Endothelial cell of hepatic sinusoid (primary cell): Measurements from ENCODE around the gene ZNF132.

Experiments used
- in situ Hi-C: cut with HindIII; loops from 2 replicates; pipeline ENCODE4 v1.10.0; 2017; ENCODE audit warnings: low sequenced_read_pairs

Gene ZNF132

GRCh38 chr19:58392945-58393724 is 46.8 kb downstream of the ZNF132 start:
- in situ Hi-C loops: no loop called here

GRCh38 chr19:58388175-58388526 is 51.8 kb downstream of the ZNF132 start:
- in situ Hi-C loops: no loop called here

GRCh38 chr19:58387338-58388174 is 52.4 kb downstream of the ZNF132 start:
- in situ Hi-C loops: no loop called here

- in situ Hi-C loops: no loop called here
Measured at GRCh38 chr19:58386576-58387337, 53.2 kb downstream of the ZNF132 start, which contains the start of gene RPS5. TSS of gene RPS5 (plus strand) at chr19:58387269. CDS start at chr19:58388138, 869 bp downstream.

DNA sequence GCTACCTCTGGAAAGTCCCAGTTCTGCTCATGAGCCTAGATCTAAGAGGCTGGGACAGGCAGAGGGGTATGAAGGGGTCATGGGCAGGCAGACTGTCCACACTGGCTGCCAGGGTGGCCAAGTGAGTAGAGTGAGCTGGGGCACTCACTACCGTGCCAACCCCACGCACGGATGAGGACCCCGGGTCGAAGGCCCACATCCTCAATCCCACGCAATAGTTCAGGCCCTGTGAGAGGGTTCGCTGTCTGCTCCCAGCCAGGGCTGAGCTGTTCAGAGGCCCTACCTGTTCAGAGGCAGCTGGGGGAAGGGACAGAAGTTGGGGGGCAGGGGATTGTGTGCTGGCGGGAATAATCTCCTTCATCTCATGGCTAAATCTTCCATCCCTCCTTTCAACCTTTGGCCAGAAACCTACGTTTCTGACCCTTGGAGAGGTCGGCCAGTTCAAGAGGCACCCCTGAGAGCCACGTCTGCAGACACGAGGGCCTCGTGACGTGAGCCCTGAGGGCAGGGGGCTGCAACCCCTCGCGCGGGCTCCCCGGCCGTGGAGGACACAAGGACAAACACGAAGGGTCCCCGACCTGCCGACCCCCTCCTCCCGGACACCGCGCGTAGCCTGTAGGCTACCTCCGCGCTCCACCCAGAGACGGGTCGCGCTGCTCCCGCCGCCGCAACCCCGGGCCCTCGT is 53.9 kb downstream of the ZNF132 start:
- in situ Hi-C loops: no loop called here

DNA sequence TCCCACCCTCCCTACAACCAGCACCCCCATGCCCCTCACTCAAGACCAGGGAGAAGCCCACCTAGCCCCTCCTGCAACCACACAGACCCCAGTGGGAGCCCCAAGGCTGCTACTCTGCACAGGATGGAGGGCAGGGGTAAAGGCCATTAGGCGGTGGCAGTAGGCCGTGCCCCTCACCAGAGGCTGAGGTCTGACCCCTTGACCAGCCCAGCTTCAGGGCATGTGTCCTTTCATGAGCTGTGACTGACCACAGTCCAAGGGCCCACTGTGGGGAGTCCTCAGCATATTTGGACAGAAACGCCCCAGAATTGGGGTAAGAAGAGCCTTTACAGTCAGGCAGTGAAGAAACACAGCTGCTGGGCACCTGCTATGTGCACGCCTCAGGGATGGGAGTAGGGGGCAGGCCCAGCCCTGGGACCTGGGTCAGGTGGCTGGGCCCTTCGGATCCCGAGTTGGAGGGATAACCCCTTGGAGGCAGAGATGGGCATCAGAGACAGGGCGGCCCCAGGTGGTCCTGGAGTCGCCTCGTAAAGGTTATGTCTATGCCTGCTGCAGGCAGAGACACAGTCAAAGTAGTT is 54.6 kb downstream of the ZNF132 start:
- in situ Hi-C loops: no loop called here

DNA sequence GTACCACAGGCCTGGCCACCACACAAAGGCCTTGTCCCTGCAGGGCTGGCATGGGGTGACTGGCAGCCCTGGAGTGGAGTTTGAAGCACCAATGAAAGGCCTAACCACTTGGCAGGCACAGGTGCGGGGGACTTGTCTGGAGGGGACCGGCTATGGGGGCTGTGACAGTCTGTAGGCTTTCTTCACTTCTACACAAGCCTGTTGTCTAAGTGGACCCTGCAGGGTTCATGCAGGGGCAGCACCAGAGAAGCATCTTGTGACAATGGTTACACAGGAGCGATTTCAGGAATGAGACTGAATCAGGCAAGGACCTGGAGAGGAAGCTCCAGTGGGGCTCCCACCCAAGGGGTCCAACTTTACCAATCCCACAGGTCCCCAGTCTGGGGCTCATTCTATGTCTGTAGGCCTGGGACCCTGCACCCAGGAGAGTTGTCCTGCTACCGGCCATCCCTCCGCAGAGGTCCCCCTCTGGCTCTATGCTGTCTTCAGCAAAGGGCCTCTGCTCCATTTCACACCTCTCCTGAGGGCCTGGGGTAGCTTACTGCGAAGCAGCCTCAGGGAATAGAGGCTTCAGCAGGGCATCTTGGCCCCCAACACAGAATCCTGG is 56.9 kb downstream of the ZNF132 start:
- in situ Hi-C loops: loop anchor here (5.0 kb wide), 1 partner anchor 74 kb away; no protein-coding TSS in a partner anchor
